Activated CD8-positive, alpha-beta memory T cell treated with anti-CD3 and anti-CD28 coated beads for 1 hour (primary cell): ENCODE measurements around the gene TTLL6.
"Not testable (repeated sequence)": the region's sequence is repeated elsewhere in the genome, so short reads cannot be mapped to it uniquely, and the experiment has no call there.

ENCODE experiments used
- DNase-seq, 2 donors: peaks; one replicate each; pipeline ENCODE4 v3.0.0-alpha.2; 2020; ENCODE audit warnings: low read depth in 1 of 2; ENCODE audit errors: extremely low read depth in 1 of 2

Gene TTLL6

GRCh38 chr17:48725004-48725287 is 92.1 kb downstream of the TTLL6 start:
- DNase-seq: no peak

- peak; percentile 40 to 66 for DNase-seq
Observed at GRCh38 chr17:48724251-48725003, 92.6 kb downstream of the TTLL6 start.

- DNase-seq: no peak
Observed at GRCh38 chr17:48723423-48724250, 93.4 kb downstream of the TTLL6 start.

GRCh38 chr17:48722915-48723422 is 94.1 kb downstream of the TTLL6 start, which contains the start of gene PRAC2:
Gene PRAC2, plus strand, starts transcription at chr17:48723185. Its CDS starts 1,226 bp downstream, at chr17:48724411.
- DNase-seq: no peak

- no peak for DNase-seq
Observed at GRCh38 chr17:48722201-48722907, 94.7 kb downstream of the TTLL6 start, which contains the start of gene PRAC1. Gene PRAC1, minus strand, starts transcription at chr17:48722518. Its CDS starts 126 bp downstream, at chr17:48722392.

- DNase-seq: no peak
Observed at GRCh38 chr17:48721009-48721402, 96.0 kb downstream of the TTLL6 start.

- no peak for DNase-seq
Observed at GRCh38 chr17:48720266-48721008, 96.6 kb downstream of the TTLL6 start.

- no peak for DNase-seq
Observed at GRCh38 chr17:48719642-48720265, 97.3 kb downstream of the TTLL6 start.

GRCh38 chr17:48718761-48719641 is 98.0 kb downstream of the TTLL6 start:
- no peak for DNase-seq

- DNase-seq: no peak
Observed at GRCh38 chr17:48718227-48718760, 98.7 kb downstream of the TTLL6 start.

GRCh38 chr17:48717367-48718226 is 99.4 kb downstream of the TTLL6 start:
- no peak for DNase-seq

GRCh38 chr17:48716549-48716948 is 100.5 kb downstream of the TTLL6 start:
- DNase-seq: not testable (repeated sequence)

- no peak for DNase-seq
Observed at GRCh38 chr17:48715496-48716399, 101.3 kb downstream of the TTLL6 start.
